Measurements from ENCODE around the gene CASZ1.

The CASZ1 gene

GRCh38 chr1:10665226-10665625, 131.2 kb downstream of the CASZ1 start:
- DNase-seq, result no peak

- no peak for DNase-seq
Measured at GRCh38 chr1:10664251-10664650, 132.2 kb downstream of the CASZ1 start.

- DNase-seq, result no peak
Measured at GRCh38 chr1:10663678-10664035, 132.8 kb downstream of the CASZ1 start.

GRCh38 chr1:10662824-10663677, 133.4 kb downstream of the CASZ1 start:
- DNase-seq, result no peak

- DNase-seq, result no peak
Measured at GRCh38 chr1:10662090-10662688, 134.3 kb downstream of the CASZ1 start.

- DNase-seq, result no peak
Measured at GRCh38 chr1:10661453-10661852, 135.0 kb downstream of the CASZ1 start.

GRCh38 chr1:10659646-10660540, 136.6 kb downstream of the CASZ1 start:
- no peak for DNase-seq

- DNase-seq, result no peak
Measured at GRCh38 chr1:10659218-10659617, 137.2 kb downstream of the CASZ1 start.

- DNase-seq, result no peak
Measured at GRCh38 chr1:10658396-10659066, 137.9 kb downstream of the CASZ1 start.

GRCh38 chr1:10657088-10657847, 139.2 kb downstream of the CASZ1 start:
- no peak for DNase-seq

GRCh38 chr1:10656431-10656830, 140.0 kb downstream of the CASZ1 start:
- DNase-seq, result no peak

- no peak for DNase-seq
Measured at GRCh38 chr1:10655002-10655401, 141.4 kb downstream of the CASZ1 start.

- DNase-seq, result no peak
Measured at GRCh38 chr1:10653370-10654125, 142.9 kb downstream of the CASZ1 start.

- no peak for DNase-seq
Measured at GRCh38 chr1:10652626-10653025, 143.8 kb downstream of the CASZ1 start.

- no peak for DNase-seq
Measured at GRCh38 chr1:10651793-10652192, 144.7 kb downstream of the CASZ1 start.

- DNase-seq, result no peak
Measured at GRCh38 chr1:10651389-10651766, 145.1 kb downstream of the CASZ1 start.

- no peak for DNase-seq
Measured at GRCh38 chr1:10650556-10651388, 145.7 kb downstream of the CASZ1 start.

GRCh38 chr1:10649517-10650201, 146.8 kb downstream of the CASZ1 start:
- DNase-seq, result no peak

GRCh38 chr1:10648689-10649516, 147.5 kb downstream of the CASZ1 start:
- DNase-seq, result no peak
